ENCODE data around the gene AKAP13.

The AKAP13 gene

DNA sequence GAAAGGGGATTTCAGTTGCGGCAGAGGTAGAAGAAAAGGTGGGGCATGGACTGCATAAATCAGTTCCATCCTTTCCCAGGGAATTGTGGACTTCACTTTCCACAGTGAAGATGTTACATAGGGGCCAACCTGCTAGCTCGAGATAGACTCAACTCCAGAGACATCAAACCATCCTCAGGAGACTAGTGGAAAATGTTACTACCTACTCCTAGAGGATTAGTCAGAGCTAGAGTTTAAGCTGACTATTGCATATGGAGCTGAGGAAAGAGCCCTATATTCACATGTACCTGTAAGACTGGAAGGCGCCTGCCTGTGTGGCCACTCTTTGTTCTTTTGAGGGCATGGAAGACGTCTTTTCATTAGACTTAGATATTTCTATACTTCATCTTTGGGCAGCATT is 345.2 kb downstream of the AKAP13 start:
- H3K36me3 ChIP-seq (ENCODE audit: insufficient read depth, low read length): peaks cover 82% of the 10 kb centered on the region
- no peak overlapping the region for H2AFZ ChIP-seq (ENCODE audit: low read depth, low read length)
- no peaks in the 10 kb centered on the region for H3K9me3 ChIP-seq (ENCODE audit: low read length)
- no peak overlapping the region for H3K4me3 ChIP-seq (ENCODE audit: low read length)
- peaks cover 2% of the 10 kb centered on the region for H3K4me1 ChIP-seq (ENCODE audit: insufficient read depth, low read length)
- no peaks in the 10 kb centered on the region for H3K27me3 ChIP-seq (ENCODE audit: insufficient read depth, low read length)

DNA sequence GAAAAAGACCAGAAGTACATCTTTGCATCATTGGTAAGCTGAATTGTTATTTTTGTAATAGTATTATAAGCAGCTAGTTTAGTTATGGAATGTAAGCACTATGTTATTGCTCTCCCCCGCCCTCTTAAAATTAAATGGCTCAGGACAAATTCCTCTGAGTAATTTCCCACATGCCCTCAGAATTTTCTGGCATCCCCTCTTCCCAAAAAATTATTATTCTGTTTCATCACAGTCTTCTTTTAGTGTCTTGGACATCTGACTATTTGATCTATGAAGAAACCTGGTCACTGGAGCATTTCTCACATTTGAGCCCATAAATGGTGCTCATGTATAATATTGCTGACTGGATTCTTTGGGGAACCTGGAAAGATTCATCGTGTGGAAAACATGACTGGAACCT is 346.1 kb downstream of the AKAP13 start:
- no peak overlapping the region for H3K4me3 ChIP-seq (ENCODE audit: low read length)

DNA sequence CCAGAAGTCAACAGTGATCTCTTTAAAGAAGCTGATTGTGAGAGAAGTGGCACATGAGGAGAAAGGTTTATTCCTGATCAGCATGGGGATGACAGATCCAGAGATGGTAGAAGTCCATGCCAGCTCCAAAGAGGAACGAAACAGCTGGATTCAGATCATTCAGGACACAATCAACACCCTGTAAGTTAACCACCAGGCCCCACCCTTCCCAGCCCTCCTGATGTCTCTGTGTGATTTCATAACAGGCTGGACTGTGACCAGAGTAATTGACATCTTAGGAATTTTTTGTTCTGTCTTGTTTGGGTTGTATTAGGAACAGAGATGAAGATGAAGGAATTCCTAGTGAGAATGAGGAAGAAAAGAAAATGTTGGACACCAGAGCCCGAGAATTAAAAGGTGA is 346.7 kb downstream of the AKAP13 start:
- Histone ChIP-seq H3K9me3 (ENCODE audit: low read length) (no peaks in the 10 kb centered on the region), H3K36me3 (ENCODE audit: insufficient read depth, low read length) (peaks cover 79% of the 10 kb centered on the region), H3K4me1 (ENCODE audit: insufficient read depth, low read length) (peaks cover 2% of the 10 kb centered on the region), H2AFZ (ENCODE audit: low read depth, low read length) (no peak overlapping the region), H3K27me3 (ENCODE audit: insufficient read depth, low read length) (no peaks in the 10 kb centered on the region), H3K4me3 (ENCODE audit: low read length) (no peak overlapping the region)

More for the DNA sequence above, 346.1 kb downstream of the AKAP13 start:
- H3K4me1 ChIP-seq (ENCODE audit: insufficient read depth, low read length): peaks cover 2% of the 10 kb centered on the region
- no peaks in the 10 kb centered on the region for H3K9me3 ChIP-seq (ENCODE audit: low read length)
- peaks cover 79% of the 10 kb centered on the region for H3K36me3 ChIP-seq (ENCODE audit: insufficient read depth, low read length)
- H3K27me3 ChIP-seq (ENCODE audit: insufficient read depth, low read length): no peaks in the 10 kb centered on the region
- no peak overlapping the region for H2AFZ ChIP-seq (ENCODE audit: low read depth, low read length)

DNA sequence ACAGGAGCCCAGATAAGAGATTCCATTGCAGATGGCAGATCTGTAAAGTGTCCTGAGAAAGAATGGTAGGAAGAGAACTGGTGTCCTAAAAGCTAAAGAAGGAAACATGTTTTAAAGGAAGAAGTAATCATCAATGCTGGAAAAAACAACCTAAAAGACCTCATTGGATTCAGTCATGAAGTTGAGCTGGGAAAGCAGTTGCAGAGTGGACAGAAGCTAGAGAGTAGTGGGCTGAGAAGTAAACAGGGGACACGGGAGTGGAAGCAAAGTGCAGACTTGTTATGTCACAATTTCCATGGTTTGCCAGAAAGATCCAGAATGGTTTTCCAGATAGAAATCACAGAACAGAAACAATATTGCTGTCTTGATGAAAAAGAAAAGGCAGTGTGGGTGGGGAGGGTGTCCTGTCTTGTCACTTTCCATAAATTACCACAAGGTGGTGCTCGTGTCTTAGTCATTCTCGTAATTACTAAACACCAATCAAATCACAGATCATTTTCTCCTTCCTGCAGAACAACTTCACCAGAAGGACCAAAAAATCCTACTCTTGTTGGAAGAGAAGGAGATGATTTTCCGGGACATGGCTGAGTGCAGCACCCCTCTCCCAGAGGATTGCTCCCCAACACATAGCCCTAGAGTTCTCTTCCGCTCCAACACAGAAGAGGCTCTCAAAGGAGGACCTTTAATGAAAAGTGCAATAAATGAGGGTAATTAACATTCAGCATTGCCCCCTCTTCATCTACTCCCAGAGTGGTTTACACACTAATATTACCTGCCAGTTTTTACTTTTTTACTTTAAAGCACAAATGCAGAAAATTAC is 349.8 kb downstream of the AKAP13 start:
- Histone ChIP-seq H3K4me1 (ENCODE audit: insufficient read depth, low read length) (peaks cover 2% of the 10 kb centered on the region), H2AFZ (ENCODE audit: low read depth, low read length) (no peak overlapping the region), H3K36me3 (ENCODE audit: insufficient read depth, low read length) (peaks cover 73% of the 10 kb centered on the region), H3K27me3 (ENCODE audit: insufficient read depth, low read length) (no peaks in the 10 kb centered on the region), H3K9me3 (ENCODE audit: low read length) (peaks cover 7% of the 10 kb centered on the region), H3K4me3 (ENCODE audit: low read length) (no peak overlapping the region)

DNA sequence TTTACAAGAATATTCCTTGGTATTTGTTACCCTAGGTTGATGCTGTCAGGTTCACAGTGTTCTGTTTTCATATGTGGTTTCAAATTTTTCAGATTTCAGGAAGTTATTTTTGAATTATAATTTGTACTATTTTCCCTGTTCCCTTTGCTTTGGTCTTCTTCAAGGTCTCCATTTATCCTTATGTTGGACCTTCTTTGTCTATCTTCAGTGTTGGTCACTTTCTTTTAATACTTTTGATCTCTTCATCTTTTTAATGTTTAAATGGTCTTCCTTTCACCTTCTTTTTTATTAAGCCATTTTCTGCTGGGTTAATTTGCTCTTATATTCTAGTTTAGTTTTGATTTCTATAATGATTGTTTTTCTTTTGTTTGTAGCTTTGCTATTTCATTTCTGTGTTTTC is 353.0 kb downstream of the AKAP13 start:
- H2AFZ ChIP-seq (ENCODE audit: low read depth, low read length): no peak overlapping the region
- peaks cover 2% of the 10 kb centered on the region for H3K4me1 ChIP-seq (ENCODE audit: insufficient read depth, low read length)
- no peaks in the 10 kb centered on the region for H3K27me3 ChIP-seq (ENCODE audit: insufficient read depth, low read length)
- peaks cover 66% of the 10 kb centered on the region for H3K36me3 ChIP-seq (ENCODE audit: insufficient read depth, low read length)
- H3K9me3 ChIP-seq (ENCODE audit: low read length): peaks cover 7% of the 10 kb centered on the region
- H3K4me3 ChIP-seq (ENCODE audit: low read length): no peak overlapping the region

DNA sequence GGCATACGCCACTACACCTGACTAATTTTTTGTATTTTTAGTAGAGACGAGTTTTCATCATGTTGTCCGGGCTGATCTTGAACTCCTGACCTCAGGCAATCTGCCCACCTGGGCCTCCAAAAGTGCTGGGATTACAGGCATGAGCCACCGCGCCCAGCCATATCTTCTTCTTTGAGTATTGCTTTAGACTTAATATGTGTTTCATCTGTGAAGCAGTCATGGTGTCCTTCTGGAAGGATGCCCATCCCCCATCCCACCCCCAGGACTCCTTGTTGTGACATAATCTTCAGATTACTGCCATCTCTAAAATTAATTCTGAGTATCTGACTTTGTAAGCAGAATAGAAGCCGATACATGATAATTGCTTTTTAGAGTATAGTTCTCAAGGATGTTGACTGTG is 356.7 kb downstream of the AKAP13 start:
- H3K9me3 ChIP-seq (ENCODE audit: low read length): peaks cover 7% of the 10 kb centered on the region
- peaks cover under 1% of the 10 kb centered on the region for H3K4me1 ChIP-seq (ENCODE audit: insufficient read depth, low read length)
- no peaks in the 10 kb centered on the region for H3K27me3 ChIP-seq (ENCODE audit: insufficient read depth, low read length)
- H3K36me3 ChIP-seq (ENCODE audit: insufficient read depth, low read length): peaks cover 63% of the 10 kb centered on the region
- no peak overlapping the region for H3K4me3 ChIP-seq (ENCODE audit: low read length)
- H2AFZ ChIP-seq (ENCODE audit: low read depth, low read length): no peak overlapping the region

DNA sequence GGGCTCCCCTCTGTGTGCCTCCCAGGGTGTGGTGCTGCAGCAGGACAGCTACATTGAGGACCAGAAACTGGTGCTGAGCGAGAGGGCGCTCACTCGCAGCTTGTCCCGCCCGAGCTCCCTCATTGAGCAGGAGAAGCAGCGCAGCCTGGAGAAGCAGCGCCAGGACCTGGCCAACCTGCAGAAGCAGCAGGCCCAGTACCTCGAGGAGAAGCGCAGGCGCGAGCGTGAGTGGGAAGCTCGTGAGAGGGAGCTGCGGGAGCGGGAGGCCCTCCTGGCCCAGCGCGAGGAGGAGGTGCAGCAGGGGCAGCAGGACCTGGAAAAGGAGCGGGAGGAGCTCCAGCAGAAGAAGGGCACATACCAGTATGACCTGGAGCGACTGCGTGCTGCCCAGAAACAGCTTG is 360.6 kb downstream of the AKAP13 start:
- Histone ChIP-seq H3K27me3 (ENCODE audit: insufficient read depth, low read length) (no peaks in the 10 kb centered on the region), H3K4me3 (ENCODE audit: low read length) (no peak overlapping the region), H3K36me3 (ENCODE audit: insufficient read depth, low read length) (peaks cover 63% of the 10 kb centered on the region), H3K4me1 (ENCODE audit: insufficient read depth, low read length) (peaks cover 25% of the 10 kb centered on the region), H2AFZ (ENCODE audit: low read depth, low read length) (no peak overlapping the region), H3K9me3 (ENCODE audit: low read length) (no peaks in the 10 kb centered on the region)

DNA sequence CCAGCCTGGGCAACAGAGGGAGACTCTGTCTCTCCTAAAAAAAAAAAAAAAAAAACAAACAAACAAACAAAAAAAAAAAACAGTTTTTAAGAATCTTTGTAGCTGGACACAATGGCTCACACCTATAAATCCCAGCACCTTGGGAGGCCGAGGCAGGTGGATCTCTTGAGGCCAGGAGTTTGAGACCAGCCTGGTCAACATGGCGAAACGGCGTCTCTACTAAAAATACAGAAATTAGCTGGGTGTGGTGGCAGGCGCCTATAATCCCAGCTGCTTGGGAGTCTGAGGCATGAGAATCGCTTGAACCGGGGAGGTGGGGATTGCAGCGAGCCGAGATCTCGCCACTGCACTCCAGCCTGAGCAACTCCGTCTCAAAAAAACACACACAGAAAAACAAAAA is 361.3 kb downstream of the AKAP13 start:
- no peak overlapping the region for H3K4me3 ChIP-seq (ENCODE audit: low read length)
- peaks cover 61% of the 10 kb centered on the region for H3K36me3 ChIP-seq (ENCODE audit: insufficient read depth, low read length)
- H3K4me1 ChIP-seq (ENCODE audit: insufficient read depth, low read length): peaks cover 32% of the 10 kb centered on the region
- H3K9me3 ChIP-seq (ENCODE audit: low read length): no peaks in the 10 kb centered on the region
- no peak overlapping the region for H2AFZ ChIP-seq (ENCODE audit: low read depth, low read length)
- no peaks in the 10 kb centered on the region for H3K27me3 ChIP-seq (ENCODE audit: insufficient read depth, low read length)

DNA sequence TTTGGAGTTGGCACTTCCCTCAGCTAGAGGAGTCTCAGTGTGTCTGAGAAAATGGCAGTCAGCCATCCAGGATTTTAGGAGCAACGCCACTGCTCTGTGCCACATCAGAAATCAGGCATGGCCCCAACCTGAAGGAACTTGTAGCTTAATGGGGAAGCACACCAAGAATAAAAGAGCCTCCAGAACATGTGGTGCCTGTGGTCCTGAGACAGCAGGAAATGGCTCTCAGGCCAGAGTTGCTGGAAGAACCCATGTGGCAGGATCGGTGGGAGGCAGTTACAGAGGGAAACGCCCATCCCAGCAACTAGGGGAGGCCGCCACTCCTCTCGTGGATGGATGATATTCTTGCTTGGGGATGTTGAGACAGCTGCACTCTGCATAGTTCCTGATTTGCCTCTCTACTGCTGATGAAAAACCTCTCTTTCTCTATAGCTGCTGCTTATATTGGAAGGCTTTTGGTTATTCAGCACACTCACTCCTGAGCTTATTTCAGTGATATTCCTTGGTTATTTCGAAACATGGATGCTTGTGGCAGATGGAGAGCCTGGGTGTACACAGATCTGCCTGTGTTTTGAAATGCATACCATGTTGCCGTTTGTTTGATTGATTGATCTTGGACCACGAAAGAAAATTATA is 361.9 kb downstream of the AKAP13 start:
- H3K27me3 ChIP-seq (ENCODE audit: insufficient read depth, low read length): no peaks in the 10 kb centered on the region
- H2AFZ ChIP-seq (ENCODE audit: low read depth, low read length): no peak overlapping the region
- H3K36me3 ChIP-seq (ENCODE audit: insufficient read depth, low read length): peaks cover 64% of the 10 kb centered on the region
- H3K9me3 ChIP-seq (ENCODE audit: low read length): no peaks in the 10 kb centered on the region
- peaks cover 37% of the 10 kb centered on the region for H3K4me1 ChIP-seq (ENCODE audit: insufficient read depth, low read length)
- no peak overlapping the region for H3K4me3 ChIP-seq (ENCODE audit: low read length)

DNA sequence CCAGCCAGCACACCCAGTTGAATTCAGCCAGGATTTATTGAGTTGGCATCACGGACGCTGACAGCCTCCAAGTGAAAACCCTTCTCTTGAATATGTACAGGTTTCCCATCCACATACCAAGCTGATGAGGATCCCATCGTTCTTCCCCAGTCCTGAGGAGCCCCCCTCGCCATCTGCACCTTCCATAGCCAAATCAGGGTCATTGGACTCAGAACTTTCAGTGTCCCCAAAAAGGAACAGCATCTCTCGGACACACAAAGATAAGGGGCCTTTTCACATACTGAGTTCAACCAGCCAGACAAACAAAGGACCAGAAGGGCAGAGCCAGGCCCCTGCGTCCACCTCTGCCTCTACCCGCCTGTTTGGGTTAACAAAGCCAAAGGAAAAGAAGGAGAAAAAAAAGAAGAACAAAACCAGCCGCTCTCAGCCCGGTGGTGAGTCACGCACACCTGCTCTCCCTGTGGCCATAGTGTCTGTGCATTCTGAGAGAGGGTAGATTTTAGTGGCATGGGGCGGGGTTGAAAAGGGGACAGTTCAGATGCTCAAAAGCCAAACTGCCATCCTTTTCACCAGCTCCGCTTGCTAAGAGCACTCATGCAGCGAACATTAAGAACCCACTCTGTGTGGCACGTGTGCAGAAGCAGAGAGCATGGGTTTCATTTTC is 363.1 kb downstream of the AKAP13 start:
- no peaks in the 10 kb centered on the region for H3K27me3 ChIP-seq (ENCODE audit: insufficient read depth, low read length)
- H3K4me3 ChIP-seq (ENCODE audit: low read length): no peak overlapping the region
- peaks cover 42% of the 10 kb centered on the region for H3K4me1 ChIP-seq (ENCODE audit: insufficient read depth, low read length)
- H3K36me3 ChIP-seq (ENCODE audit: insufficient read depth, low read length): peaks cover 68% of the 10 kb centered on the region
- no peaks in the 10 kb centered on the region for H3K9me3 ChIP-seq (ENCODE audit: low read length)
- H2AFZ ChIP-seq (ENCODE audit: low read depth, low read length): no peak overlapping the region

DNA sequence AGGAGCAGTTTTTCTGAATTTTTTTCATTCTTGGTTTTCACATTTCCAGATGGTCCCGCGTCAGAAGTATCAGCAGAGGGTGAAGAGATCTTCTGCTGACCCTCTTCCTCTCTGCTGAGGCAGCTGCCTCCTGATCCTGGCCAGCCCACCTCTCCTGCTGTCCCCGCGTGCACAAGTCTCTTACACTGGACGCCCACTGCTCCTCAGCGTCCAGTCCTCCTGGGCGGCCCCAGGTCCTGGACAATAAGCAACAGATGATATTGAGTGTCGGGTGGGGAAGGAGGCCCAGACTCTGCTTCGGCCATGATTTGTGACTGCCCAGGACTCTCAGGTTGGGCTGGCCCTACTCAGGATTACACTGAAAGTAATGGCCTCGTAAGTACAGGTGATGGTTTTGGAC is 364.2 kb downstream of the AKAP13 start:
- H3K4me1 ChIP-seq (ENCODE audit: insufficient read depth, low read length): peaks cover 53% of the 10 kb centered on the region
- peaks cover 71% of the 10 kb centered on the region for H3K36me3 ChIP-seq (ENCODE audit: insufficient read depth, low read length)
- H3K27me3 ChIP-seq (ENCODE audit: insufficient read depth, low read length): no peaks in the 10 kb centered on the region
- H3K4me3 ChIP-seq (ENCODE audit: low read length): no peak overlapping the region
- H2AFZ ChIP-seq (ENCODE audit: low read depth, low read length): no peak overlapping the region
- H3K9me3 ChIP-seq (ENCODE audit: low read length): no peaks in the 10 kb centered on the region

DNA sequence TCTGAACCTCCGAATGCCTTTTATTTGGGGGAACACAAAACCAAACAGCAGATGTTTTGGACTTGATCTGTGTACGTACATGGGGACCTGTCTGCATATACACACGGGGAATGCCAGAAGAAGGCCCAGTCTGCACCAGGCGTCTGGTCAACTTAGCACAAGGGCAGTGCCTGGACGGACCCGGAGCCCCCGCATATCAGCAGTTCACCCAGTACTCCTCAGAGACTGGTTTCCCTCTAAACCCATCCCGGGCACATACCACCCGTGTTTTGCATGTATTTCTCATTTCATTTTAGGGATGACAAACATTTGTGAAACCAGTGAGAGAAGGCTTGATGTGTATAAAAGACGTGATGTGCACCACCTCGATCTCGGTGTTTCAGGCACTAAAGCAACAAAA is 364.6 kb downstream of the AKAP13 start:
- Histone ChIP-seq H3K27me3 (ENCODE audit: insufficient read depth, low read length) (no peaks in the 10 kb centered on the region), H3K4me3 (ENCODE audit: low read length) (no peak overlapping the region), H3K4me1 (ENCODE audit: insufficient read depth, low read length) (peaks cover 57% of the 10 kb centered on the region), H2AFZ (ENCODE audit: low read depth, low read length) (no peak overlapping the region), H3K36me3 (ENCODE audit: insufficient read depth, low read length) (peaks cover 69% of the 10 kb centered on the region), H3K9me3 (ENCODE audit: low read length) (no peaks in the 10 kb centered on the region)

DNA sequence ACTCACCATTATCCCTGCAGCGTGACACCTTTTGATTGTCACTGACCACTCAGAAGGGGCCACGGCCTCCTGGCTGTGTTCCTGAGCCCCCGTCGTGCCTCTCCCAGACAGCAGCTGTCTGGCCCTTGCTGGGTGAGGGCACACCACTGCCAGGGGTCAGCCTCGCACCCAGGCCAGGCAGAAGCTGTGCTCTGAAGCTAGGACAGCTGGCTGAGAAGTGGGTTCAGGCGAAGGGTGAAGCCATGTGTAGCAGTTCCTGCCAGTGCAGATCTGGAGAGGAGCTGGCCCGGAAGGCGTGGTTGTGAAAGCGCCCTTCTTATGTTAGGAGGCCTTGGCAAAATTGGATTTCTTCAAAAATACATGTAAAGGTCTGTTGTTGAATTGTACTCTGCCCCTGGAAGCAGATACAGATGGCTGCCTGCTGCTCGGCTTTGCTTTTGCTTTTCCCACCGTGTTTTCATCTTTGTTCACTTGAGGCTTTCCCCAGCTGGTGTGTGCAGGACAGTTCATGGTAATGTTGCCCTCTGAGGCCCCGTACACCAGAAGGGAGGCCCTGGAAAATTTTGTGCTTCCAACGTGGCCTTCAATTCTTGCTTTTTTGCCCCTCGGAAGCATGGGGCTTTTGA is 365.2 kb downstream of the AKAP13 start:
- no peaks in the 10 kb centered on the region for H3K9me3 ChIP-seq (ENCODE audit: low read length)
- H3K4me1 ChIP-seq (ENCODE audit: insufficient read depth, low read length): peaks cover 64% of the 10 kb centered on the region
- no peak overlapping the region for H2AFZ ChIP-seq (ENCODE audit: low read depth, low read length)
- no peaks in the 10 kb centered on the region for H3K27me3 ChIP-seq (ENCODE audit: insufficient read depth, low read length)
- H3K36me3 ChIP-seq (ENCODE audit: insufficient read depth, low read length): peaks cover 63% of the 10 kb centered on the region
- H3K4me3 ChIP-seq (ENCODE audit: low read length): no peak overlapping the region

Measured in neuron (in vitro differentiated cells).